IPS-18a (cell line): Measurements from ENCODE around the gene HABP2.

Experiments
- H3K27ac ChIP-seq: one replicate; pipeline ENCODE4 v1.5.1; 2013; ENCODE audit warnings: low read length
- H3K27me3 ChIP-seq: one replicate; pipeline ENCODE4 v1.6.1; 2013; ENCODE audit warnings: mild to moderate bottlenecking, low read length; ENCODE audit not compliant: control insufficient read depth, insufficient read depth
- H3K36me3 ChIP-seq: one replicate; pipeline ENCODE4 v1.6.1; 2013; ENCODE audit warnings: low read depth, low read length; ENCODE audit not compliant: control insufficient read depth
- H3K4me1 ChIP-seq: one replicate; pipeline ENCODE4 v1.6.1; 2013; ENCODE audit warnings: low read depth, low read length; ENCODE audit not compliant: control insufficient read depth
- H3K4me3 ChIP-seq: one replicate; pipeline ENCODE4 v1.5.1; 2013; ENCODE audit warnings: low read length
- H3K9ac ChIP-seq: one replicate; pipeline ENCODE4 v1.6.1; 2013; ENCODE audit warnings: mild to moderate bottlenecking, low read length, moderate library complexity
- H3K9me3 ChIP-seq: one replicate; pipeline ENCODE4 v1.6.1; 2013; ENCODE audit warnings: low read depth, low read length; ENCODE audit not compliant: control insufficient read depth

The HABP2 gene

GRCh38 chr10:113561214-113561613, 8.4 kb downstream of the HABP2 start:
- Histone ChIP-seq H3K27ac (no peak overlapping the region), H3K9me3 (no peaks in the 10 kb centered on the region), H3K4me3 (no peak overlapping the region), H3K27me3 (peaks cover 80% of the 10 kb centered on the region), H3K36me3 (no peaks in the 10 kb centered on the region), H3K9ac (no peak overlapping the region), H3K4me1 (peaks cover 27% of the 10 kb centered on the region)

GRCh38 chr10:113562069-113562468, 9.2 kb downstream of the HABP2 start:
- no peak overlapping the region for H3K27ac ChIP-seq
- no peaks in the 10 kb centered on the region for H3K36me3 ChIP-seq
- no peak overlapping the region for H3K4me3 ChIP-seq
- no peak overlapping the region for H3K9ac ChIP-seq
- peaks cover 27% of the 10 kb centered on the region for H3K4me1 ChIP-seq
- no peaks in the 10 kb centered on the region for H3K9me3 ChIP-seq
- H3K27me3 ChIP-seq: peaks cover 71% of the 10 kb centered on the region

- Histone ChIP-seq H3K4me3 (no peak overlapping the region), H3K27me3 (peaks cover 65% of the 10 kb centered on the region), H3K4me1 (peaks cover 24% of the 10 kb centered on the region), H3K36me3 (no peaks in the 10 kb centered on the region), H3K9ac (no peak overlapping the region), H3K27ac (no peak overlapping the region), H3K9me3 (no peaks in the 10 kb centered on the region)
Observed at GRCh38 chr10:113562704-113563103, 9.9 kb downstream of the HABP2 start.

GRCh38 chr10:113563306-113564088, 10.6 kb downstream of the HABP2 start:
- Histone ChIP-seq H3K9me3 (no peaks in the 10 kb centered on the region), H3K36me3 (no peaks in the 10 kb centered on the region), H3K9ac (no peak overlapping the region), H3K27me3 (peaks cover 58% of the 10 kb centered on the region), H3K27ac (no peak overlapping the region), H3K4me1 (peaks cover 20% of the 10 kb centered on the region), H3K4me3 (peak overlapping the region; percentile 33)

- H3K4me3 ChIP-seq: no peak overlapping the region
- H3K9me3 ChIP-seq: no peaks in the 10 kb centered on the region
- H3K27me3 ChIP-seq: peaks cover 39% of the 10 kb centered on the region
- peaks cover 7% of the 10 kb centered on the region for H3K4me1 ChIP-seq
- H3K36me3 ChIP-seq: no peaks in the 10 kb centered on the region
- no peak overlapping the region for H3K9ac ChIP-seq
- no peak overlapping the region for H3K27ac ChIP-seq
Observed at GRCh38 chr10:113565364-113565763, 12.5 kb downstream of the HABP2 start.

- peaks cover 24% of the 10 kb centered on the region for H3K27me3 ChIP-seq
- H3K4me3 ChIP-seq: no peak overlapping the region
- no peaks in the 10 kb centered on the region for H3K9me3 ChIP-seq
- no peaks in the 10 kb centered on the region for H3K36me3 ChIP-seq
- no peak overlapping the region for H3K9ac ChIP-seq
- H3K4me1 ChIP-seq: peaks cover 7% of the 10 kb centered on the region
- H3K27ac ChIP-seq: no peak overlapping the region
Observed at GRCh38 chr10:113566888-113567287, 14.0 kb downstream of the HABP2 start.

- H3K36me3 ChIP-seq: no peaks in the 10 kb centered on the region
- H3K27me3 ChIP-seq: no peaks in the 10 kb centered on the region
- H3K4me3 ChIP-seq: no peak overlapping the region
- H3K9me3 ChIP-seq: no peaks in the 10 kb centered on the region
- peaks cover 14% of the 10 kb centered on the region for H3K4me1 ChIP-seq
- no peak overlapping the region for H3K27ac ChIP-seq
- no peak overlapping the region for H3K9ac ChIP-seq
Observed at GRCh38 chr10:113569576-113569975, 16.7 kb downstream of the HABP2 start.

- Histone ChIP-seq H3K9me3 (no peaks in the 10 kb centered on the region), H3K9ac (no peak overlapping the region), H3K36me3 (no peaks in the 10 kb centered on the region), H3K4me1 (peaks cover 8% of the 10 kb centered on the region), H3K27ac (no peak overlapping the region), H3K27me3 (no peaks in the 10 kb centered on the region), H3K4me3 (no peak overlapping the region)
Observed at GRCh38 chr10:113572520-113573290, 19.9 kb downstream of the HABP2 start.

GRCh38 chr10:113573368-113573767, 20.5 kb downstream of the HABP2 start:
- peaks cover 8% of the 10 kb centered on the region for H3K4me1 ChIP-seq
- no peak overlapping the region for H3K27ac ChIP-seq
- no peaks in the 10 kb centered on the region for H3K27me3 ChIP-seq
- H3K9me3 ChIP-seq: no peaks in the 10 kb centered on the region
- no peak overlapping the region for H3K4me3 ChIP-seq
- no peak overlapping the region for H3K9ac ChIP-seq
- H3K36me3 ChIP-seq: no peaks in the 10 kb centered on the region

- Histone ChIP-seq H3K4me3 (no peak overlapping the region), H3K9ac (no peak overlapping the region), H3K9me3 (no peaks in the 10 kb centered on the region), H3K27me3 (no peaks in the 10 kb centered on the region), H3K4me1 (peaks cover 8% of the 10 kb centered on the region), H3K27ac (no peak overlapping the region), H3K36me3 (no peaks in the 10 kb centered on the region)
Observed at GRCh38 chr10:113576852-113577251, 24.0 kb downstream of the HABP2 start.

- Histone ChIP-seq H3K9me3 (no peaks in the 10 kb centered on the region), H3K9ac (no peak overlapping the region), H3K27me3 (no peaks in the 10 kb centered on the region), H3K4me1 (no peaks in the 10 kb centered on the region), H3K36me3 (no peaks in the 10 kb centered on the region), H3K27ac (no peak overlapping the region), H3K4me3 (no peak overlapping the region)
Observed at GRCh38 chr10:113578773-113579172, 25.9 kb downstream of the HABP2 start.
